GM12874 (cell line): ENCODE results near the gene CCNDBP1.

ENCODE experiments used
- CTCF ChIP-seq: IDR thresholded peaks from 2 replicates; pipeline ENCODE4 v1.5.1; 2011; ENCODE audit warnings: low read depth, mild to moderate bottlenecking, control low read depth, low read length, moderate library complexity; ENCODE audit not compliant: insufficient read depth

The CCNDBP1 gene

GRCh38 chr15:43237842-43238470 is 52.8 kb downstream of the CCNDBP1 start:
- no peak for TF ChIP-seq CTCF

- no peak for TF ChIP-seq CTCF
These were observed 53.5 kb downstream of the CCNDBP1 start for GRCh38 chr15:43238671-43239131.

GRCh38 chr15:43239732-43240491 is 54.7 kb downstream of the CCNDBP1 start:
- TF ChIP-seq CTCF: no peak

GRCh38 chr15:43241100-43241499 is 55.9 kb downstream of the CCNDBP1 start:
- no peak for TF ChIP-seq CTCF

GRCh38 chr15:43242616-43243015 is 57.4 kb downstream of the CCNDBP1 start:
- TF ChIP-seq CTCF: no peak

- TF ChIP-seq CTCF: no peak
These were observed 57.9 kb downstream of the CCNDBP1 start for GRCh38 chr15:43243020-43243645.

- no peak for TF ChIP-seq CTCF
These were observed 58.9 kb downstream of the CCNDBP1 start for GRCh38 chr15:43244092-43244491.
